Stimulated activated CD4-positive, alpha-beta T cell treated with anti-CD3 and anti-CD28 coated beads, Interleukin-12 subunit alpha, Interleukin-12 subunit beta, amount 100 ng/mL, for 24 hours (primary cell): ENCODE measurements around the gene CNBD2.
"Not testable (repeated sequence)": the region's sequence is repeated elsewhere in the genome, so short reads cannot be mapped to it uniquely, and the experiment has no call there.

Experiments used
- DNase-seq, 2 experiments: peaks; one replicate each; pipeline ENCODE4 v3.0.0-alpha.2; 2020; ENCODE audit warnings: low read depth in 2 of 2

Gene CNBD2

GRCh38 chr20:35967979-35968640, at the start of gene CNBD2:
Gene CNBD2, plus strand, starts transcription at chr20:35968590. Its CDS starts 173 bp downstream, at chr20:35968763.
- DNase-seq = no peak

- no peak for DNase-seq
Observed at GRCh38 chr20:35920523-35920922, 47.9 kb upstream of the CNBD2 start.

GRCh38 chr20:35929301-35929700, 39.1 kb upstream of the CNBD2 start:
- DNase-seq = no peak

GRCh38 chr20:35934050-35934449, 34.3 kb upstream of the CNBD2 start:
- no peak for DNase-seq

- no peak for DNase-seq
Observed at GRCh38 chr20:35939264-35939663, 29.1 kb upstream of the CNBD2 start.

GRCh38 chr20:35941620-35942019, 26.8 kb upstream of the CNBD2 start:
- DNase-seq = no peak

- DNase-seq = no peak
Observed at GRCh38 chr20:35942243-35942642, 26.1 kb upstream of the CNBD2 start.

- DNase-seq = no peak
Observed at GRCh38 chr20:35947489-35947888, 20.9 kb upstream of the CNBD2 start.

- no peak for DNase-seq
Observed at GRCh38 chr20:35947907-35948306, 20.5 kb upstream of the CNBD2 start.

GRCh38 chr20:35950093-35950492, 18.3 kb upstream of the CNBD2 start:
- no peak for DNase-seq

- DNase-seq = not testable (repeated sequence)
Observed at GRCh38 chr20:35952080-35952479, 16.3 kb upstream of the CNBD2 start.

GRCh38 chr20:35952480-35953386, 15.7 kb upstream of the CNBD2 start:
- DNase-seq = no peak

GRCh38 chr20:35953387-35954199, 14.8 kb upstream of the CNBD2 start:
- DNase-seq = peak; percentile 35 to 48

- DNase-seq = peak; percentile 97
Observed at GRCh38 chr20:35954200-35954906, 14.0 kb upstream of the CNBD2 start, which contains the start of gene SCAND1. Gene SCAND1, minus strand, starts transcription at chr20:35954502. Its CDS starts 218 bp downstream, at chr20:35954284.

GRCh38 chr20:35954907-35955251, 13.5 kb upstream of the CNBD2 start:
- no peak for DNase-seq

- DNase-seq = no peak
Observed at GRCh38 chr20:35956616-35957015, 11.8 kb upstream of the CNBD2 start.

- DNase-seq = not testable (repeated sequence)
Observed at GRCh38 chr20:35959291-35959690, 9.1 kb upstream of the CNBD2 start.

- no peak for DNase-seq
Observed at GRCh38 chr20:35963878-35964277, 4.5 kb upstream of the CNBD2 start.

- DNase-seq = no peak
Observed at GRCh38 chr20:35968930-35969329, 540 bp downstream of the CNBD2 start.

GRCh38 chr20:35971981-35972380, 3.6 kb downstream of the CNBD2 start:
- no peak for DNase-seq

- DNase-seq = no peak
Observed at GRCh38 chr20:35972462-35972861, 4.1 kb downstream of the CNBD2 start.
